HG03575 (cell line): ENCODE results near the gene EPHB1.
"Not testable (repeated sequence)": the region's sequence is repeated elsewhere in the genome, so short reads cannot be mapped to it uniquely, and the experiment has no call there.

Source experiments
- ATAC-seq: cut with Tn5 transposase; IDR thresholded peaks from one replicate; pipeline ENCODE4 v1.9.1; 2021; ENCODE audit not compliant: unreplicated experiment, insufficient number of reproducible peaks, low FRiP score; ENCODE audit errors: extremely low read depth

The EPHB1 gene

DNA sequence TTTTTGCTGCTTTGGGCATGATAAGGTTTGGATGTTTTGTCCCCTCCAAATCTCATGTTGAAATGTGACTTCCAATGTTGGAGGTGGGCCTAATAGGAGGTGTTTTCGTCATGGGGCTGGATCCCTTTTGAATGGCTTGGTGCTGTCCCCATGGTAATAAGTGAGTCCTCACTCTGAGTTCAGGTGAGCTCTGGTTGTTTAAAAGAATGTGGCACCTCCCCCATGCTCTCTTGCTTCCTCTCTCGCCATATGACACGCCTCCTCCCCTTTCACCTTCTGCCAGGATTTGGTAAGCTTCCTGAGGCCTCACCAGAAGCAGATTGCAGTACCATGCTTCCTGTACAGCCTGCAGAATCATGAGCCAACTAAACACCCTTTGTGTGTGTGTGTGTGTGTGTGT is 255.5 kb downstream of the EPHB1 start:
- no peak for ATAC-seq

DNA sequence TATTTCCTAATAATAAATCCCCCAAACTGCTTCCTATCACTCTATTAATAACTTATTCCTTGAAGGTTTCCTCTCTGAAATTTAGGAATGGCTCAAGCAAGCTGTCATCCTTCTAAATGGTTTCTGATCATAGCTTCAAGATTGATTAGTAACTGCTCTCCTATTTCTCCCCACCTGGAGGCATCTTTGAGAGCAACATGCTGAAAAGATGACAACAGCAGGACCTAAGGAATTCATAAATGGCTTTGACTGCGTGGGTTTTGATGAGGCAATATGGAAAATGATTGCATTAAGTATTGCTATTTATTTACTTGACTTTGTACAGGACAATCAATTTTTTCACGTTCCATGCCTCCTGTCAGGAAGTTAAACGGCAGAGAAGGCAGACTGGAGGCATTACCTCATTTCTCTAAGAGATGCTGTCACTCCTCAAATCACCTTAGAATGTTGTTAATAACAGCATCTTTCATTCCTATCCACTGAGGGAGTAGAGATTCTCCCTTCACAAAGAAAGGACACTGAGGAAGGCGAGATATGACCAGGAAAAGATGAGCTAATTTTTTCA is 256.4 kb downstream of the EPHB1 start:
- no peak for ATAC-seq

DNA sequence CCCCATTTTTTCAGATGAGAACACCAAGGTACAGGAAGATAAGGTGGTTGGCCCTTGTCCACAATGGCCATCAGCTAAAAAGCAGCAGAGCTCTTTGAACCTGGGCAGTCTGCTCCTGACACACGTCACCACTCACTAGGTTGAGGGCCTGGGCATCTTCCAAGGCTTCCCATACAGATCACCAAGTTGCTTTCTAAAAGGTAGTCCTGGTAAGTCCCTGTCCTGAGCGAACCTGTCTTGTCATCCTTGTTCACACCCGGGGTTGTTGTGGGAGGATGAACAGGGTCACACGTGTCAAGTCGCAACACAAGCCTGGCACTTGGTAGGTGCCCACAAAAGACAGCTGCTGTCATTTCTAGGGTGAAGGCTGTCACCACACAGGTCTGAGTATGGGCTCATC is 260.4 kb downstream of the EPHB1 start:
- no peak for ATAC-seq

DNA sequence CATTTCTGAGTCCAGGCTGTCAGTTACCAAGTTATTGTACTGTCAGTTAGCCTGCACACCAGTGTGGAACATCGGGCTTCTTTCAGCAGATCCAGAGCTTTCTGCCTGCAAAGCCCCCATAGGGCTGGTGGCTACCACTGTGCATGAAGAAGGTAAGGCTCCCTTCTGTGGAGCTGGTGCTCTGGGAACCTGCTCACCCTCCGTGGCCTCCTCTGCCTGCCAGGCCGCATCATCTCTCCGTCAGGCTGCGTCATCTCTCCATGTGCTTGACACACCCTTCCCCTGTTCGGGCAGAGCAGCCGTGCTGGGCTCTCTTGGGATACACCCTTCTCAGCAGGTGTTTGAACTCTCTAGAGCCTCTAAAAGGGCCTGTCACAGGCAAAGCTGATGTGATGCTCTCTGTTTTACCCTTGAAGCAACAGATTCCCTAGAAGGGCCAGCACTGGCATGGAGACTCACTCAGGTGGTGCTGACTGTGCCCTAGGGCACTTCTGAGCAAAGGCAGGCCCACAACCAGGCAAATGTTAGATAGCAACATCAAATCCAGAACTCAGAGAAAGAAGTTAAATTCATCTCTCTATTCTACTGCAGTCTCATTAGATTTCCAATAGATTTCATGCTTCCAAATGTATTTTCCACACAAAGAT is 261.1 kb downstream of the EPHB1 start:
- no peak for ATAC-seq

DNA sequence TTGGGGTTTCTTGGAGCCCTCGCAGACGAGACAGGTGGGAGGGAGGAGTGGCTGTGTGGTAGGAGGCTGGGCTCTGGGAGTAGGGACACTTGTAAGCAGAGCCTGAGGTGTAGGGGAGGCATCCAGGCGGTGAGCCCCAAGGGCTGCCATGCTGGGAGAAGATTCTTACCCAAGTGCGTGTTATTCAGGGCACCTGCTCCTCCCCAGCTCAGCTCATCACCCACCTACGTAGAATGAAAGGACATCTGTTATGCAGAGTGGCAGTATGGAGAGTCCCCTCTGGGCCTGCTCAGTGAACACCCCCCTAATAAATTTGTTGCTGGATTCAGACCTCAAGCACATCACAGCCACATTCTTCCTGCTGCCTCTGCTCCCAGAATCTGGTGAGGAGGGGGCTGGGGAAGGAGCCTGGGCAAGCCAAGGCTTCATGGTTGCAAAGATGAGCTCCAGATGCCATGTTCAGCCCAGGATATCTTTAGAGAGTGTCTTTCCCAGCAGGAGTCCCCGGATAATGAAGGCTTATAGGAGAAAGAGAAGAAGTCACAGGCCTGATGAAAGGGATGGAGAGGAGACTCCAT is 261.8 kb downstream of the EPHB1 start:
- ATAC-seq = no peak

DNA sequence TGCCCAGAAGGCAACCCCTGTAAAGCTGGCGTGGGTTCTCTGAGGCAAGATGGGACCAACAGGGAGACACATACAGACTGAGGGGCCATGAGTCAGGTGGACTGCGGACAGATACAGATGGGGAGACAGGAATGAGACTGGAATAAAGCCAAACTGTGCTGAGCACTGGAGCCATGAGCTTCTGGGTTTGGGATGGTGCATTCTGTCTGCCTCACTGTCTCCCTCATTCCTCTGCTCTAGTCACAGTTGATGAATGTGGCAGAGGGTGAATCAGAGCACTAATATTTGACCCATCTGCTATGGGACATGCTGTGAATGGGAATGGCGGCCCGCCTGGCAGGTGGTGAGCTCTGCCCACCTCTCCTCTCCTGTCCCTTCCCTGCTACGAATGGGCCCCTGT is 262.9 kb downstream of the EPHB1 start:
- ATAC-seq = no peak

DNA sequence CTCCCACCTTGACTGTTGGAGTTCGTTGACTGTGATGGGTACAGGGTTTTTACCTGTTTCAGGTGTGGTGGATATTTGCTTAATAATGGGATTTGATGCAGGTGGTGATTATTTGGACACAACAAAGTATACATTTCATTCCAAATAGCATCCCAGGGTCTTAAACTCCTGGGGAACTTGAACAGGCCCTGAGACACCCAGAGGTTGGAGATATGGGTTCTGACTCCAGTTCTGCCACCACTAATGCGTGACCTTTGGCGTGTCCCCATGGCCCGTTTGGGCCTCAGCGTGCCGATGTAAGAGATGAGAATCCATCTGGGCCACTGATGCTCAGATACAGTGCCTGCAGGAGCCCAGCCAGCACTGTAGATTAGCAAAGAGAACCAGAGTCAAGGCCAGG is 264.5 kb downstream of the EPHB1 start:
- ATAC-seq = no peak

DNA sequence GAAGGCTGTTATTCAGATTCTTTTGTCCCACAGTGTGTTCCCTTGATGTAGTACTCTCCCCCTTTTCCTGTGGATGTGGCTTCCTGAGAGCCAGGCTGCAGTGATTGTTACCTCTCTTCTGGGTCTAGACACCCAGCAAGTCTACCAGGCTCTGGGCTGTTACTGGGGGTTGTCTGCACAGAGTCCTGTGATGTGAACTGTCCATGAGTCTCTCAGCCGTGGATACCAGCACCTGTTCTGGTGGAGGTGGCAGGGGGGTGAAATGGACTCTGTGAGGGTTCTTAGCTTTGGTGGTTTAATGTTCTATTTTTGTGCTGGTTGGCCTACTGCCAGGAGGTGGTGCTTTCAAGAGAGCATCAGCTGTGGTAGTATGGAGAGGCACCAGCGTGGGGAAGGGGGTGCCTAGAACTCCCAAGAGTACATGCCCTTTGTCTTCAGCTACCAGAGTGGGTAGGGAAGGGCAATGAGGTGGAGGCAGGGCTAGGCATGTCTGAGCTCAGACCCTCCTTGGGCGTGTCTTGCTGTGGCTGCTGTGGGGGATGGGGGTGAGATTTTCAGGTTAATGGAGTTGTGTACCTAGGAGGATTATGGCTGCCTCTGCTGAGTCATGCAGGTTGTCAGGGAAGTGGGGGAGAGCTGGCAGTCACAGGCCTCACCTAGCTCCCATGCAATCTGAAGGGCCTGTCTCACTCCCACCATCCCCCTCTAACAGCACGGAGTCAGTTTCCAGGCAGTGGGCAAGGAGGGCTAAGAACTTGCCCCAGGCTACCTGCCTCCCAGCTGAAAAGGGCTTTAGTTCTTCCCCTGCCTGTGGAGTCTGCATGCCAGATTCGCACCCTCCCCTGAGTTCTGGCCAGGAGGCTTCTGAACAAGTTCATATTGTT is 272.0 kb downstream of the EPHB1 start:
- ATAC-seq = not testable (repeated sequence)

DNA sequence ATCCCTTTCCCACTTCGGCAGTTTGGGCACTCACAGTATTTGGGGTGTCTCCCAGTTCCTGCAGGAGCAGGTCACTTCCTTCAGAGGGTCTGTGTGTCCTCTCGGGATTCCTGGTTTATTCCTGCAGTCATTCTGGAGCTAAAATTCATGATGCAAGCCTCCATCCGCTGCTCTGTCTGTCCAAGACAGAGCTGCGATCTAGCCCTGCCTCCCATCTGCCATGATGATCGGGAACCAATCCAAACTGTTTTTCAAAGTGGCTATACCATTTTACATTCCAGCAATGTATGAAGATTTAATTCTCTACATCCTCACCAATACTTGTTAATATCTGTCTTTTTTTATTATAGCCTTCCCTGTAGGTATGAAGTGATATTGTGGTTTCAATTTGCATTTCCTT is 273.0 kb downstream of the EPHB1 start:
- no peak for ATAC-seq

DNA sequence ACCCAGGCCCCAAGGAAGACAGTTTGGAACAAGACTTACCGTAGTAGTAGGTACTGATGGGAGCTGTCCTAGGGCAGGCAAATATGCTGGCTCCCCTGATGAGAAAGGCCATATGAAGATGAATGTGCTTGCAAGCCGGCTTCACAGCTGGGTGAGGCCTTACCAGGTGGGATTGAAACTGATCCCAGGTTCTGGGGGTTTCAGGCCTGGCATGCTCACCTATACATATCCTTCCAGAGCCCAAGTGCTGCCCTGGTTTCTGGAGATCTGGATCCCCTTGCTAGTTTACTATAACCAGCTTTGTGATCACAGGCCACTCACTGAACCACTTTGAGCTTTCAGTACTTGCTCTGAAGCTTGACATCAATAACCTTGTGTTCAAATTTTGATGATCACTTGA is 274.3 kb downstream of the EPHB1 start:
- no peak for ATAC-seq

DNA sequence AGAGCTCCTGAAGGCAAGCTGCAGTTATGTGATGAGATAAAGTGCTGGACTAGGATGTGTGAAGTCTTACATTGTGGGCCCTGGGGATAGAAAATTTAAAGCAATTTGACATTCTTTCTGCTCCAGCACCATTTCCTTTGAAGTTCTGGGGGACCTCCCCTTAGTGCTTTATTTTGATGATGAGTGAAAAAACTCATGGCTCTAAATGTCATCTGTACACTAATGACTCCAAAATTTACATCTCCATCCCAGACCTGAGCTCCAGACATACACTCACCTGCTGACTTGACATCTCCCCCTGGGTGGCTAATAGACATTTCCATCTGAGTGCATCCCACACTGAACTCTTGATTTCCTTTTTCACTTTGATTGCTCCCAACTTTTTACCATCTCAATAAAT is 276.4 kb downstream of the EPHB1 start:
- no peak for ATAC-seq

DNA sequence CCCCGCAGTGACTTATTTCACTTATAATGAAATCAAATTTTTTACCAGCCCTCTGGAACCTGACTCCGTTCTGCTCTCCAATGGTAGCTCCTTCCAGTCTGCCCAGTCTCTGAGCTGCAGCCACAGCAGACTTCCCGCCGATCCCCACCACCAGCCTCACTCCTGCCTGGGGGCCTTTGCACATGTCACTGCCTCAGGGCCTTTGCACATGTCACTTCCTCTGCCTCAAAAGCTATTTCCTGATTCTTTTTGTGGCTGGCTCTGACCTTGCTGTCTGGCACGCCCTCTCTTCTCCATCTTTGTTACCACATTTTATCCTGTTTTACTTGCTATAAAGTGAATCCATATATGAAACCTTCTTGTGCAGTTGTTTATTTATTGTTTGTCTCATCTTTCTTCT is 277.4 kb downstream of the EPHB1 start:
- ATAC-seq = no peak

DNA sequence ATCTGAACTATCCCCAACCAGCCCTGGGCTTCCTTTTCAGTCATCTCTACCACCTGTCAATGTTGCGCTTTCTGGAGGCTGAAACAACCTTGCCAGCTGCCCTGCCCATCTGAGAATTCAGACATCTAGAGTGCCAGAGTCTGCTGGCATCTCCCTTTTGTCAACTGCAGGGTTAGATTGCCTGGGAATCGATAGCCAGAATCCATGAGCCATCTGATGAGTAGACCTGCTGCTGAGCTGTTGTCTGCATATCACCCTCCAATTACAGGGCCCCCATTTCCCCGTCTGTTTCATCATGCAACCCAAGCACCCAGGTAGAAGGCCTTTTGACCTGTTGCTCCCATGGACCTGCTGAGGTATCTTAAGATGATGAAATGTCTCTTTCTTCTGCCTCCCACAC is 280.1 kb downstream of the EPHB1 start:
- no peak for ATAC-seq

DNA sequence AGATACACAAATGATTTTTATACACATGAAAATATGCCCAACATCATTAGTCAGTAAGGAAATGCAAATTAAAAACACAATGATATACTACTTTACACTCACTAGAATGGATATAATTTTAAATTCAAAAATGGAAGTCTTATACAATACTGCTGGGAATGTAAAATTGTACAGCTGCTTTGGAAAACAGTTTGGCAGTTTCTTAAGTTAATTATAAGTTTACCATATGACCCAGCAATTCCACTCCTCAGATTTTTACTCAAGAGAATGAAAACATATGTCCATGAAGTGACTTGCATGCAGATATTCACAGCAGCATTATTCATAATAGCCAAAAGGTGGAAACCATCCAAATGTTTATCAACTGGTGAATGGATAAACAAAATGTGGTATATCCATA is 281.3 kb downstream of the EPHB1 start:
- no peak for ATAC-seq

DNA sequence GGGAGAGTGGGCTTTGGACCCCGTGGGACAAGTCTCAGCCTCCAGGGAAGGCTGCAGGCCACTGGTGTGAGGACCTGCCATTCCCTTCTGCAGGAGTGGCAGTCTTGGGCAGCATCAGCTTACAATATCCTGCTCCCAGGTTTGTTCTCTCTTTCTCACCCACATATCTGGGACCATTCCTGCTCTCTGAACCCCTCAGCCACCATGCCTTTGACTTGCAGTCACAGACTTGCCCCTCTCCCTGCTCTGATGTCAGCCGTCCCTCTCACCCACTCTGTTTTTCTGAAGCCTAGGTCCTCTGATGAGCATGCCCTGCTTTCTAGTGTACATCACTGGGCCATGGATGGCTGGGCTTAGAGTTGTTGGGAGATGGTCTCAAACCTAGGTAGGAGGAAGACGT is 282.1 kb downstream of the EPHB1 start:
- ATAC-seq = no peak

DNA sequence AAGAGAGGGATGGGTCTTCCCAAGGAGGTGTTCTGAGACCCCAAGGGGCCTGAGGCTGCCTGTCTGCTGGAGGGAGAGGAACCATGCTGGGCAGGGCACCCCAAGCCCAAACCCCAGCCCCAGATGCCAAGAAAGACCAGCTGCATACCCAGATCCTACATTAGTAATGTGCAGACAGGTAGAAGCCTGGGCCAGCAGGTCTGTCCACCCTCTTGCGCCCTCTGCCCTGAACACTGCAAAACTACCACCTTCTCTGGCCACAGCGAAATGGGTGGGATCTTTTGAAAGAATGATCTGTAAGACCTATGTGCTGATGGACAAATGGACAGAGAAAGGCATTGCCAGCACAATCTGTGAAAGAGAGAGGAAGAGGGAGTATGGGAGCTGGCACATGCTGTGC is 283.2 kb downstream of the EPHB1 start:
- ATAC-seq = no peak

DNA sequence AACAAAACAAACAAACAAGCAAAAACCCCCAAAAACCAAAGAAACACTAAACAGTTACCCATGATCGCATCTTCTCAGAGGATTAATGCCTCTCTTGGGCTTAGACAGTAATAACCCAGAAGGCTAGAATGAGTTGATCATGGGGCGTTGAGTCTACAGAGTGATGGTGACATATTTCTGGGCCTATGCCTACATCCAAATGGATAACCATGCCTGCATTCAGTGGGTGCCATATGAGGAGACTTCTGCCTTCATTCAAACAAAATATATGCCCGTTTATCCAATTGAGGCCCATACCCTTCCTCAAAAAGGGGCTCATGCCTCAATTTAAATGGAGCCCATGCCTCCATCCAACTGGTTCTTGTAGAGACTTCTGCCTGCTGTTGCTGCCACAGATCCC is 284.0 kb downstream of the EPHB1 start:
- no peak for ATAC-seq

DNA sequence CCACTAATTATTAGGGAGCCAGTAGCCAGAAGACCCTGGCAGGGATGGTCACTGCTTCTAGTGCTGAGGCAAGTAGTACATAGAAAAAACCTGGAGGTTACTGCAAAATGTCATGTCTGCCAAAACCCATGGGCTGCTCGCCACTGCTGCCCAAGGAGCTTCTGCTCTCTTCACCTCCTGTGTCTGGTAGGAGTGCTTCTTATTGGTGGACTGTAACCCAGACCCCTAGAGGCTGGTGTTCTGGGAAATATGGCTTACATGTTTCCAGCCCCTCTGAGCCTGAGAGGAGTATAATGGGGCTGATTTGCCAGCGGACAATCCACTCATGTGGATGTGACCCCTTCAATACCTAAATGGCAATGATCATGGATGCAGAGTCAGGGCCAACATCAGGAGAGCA is 286.4 kb downstream of the EPHB1 start:
- no peak for ATAC-seq

DNA sequence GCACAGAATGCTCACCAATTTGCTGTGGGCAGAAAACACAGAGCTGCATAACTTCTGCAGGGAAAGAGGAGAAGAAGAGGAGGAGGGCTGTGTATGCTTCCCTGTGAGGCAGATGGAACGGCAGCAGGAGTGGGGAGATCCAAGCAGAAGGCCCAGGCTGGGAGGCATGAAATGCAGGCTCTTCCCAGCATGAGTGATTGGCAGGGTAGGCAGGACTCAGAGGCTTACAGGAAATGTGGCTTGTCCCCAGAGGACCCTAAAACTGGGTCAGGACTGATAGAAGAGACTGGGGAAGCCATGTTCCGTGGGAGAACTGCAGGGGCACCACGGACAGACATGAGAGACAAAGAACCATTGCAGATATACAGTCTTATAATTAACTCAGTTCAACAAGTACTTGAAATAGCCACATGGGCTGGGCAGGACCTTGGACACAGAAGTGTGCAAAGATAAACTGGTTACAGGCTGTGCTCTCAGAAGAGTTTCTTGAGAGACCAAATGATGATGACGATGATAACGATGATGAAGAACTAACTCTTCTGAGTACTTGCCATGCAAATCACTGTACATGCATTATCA is 286.9 kb downstream of the EPHB1 start:
- no peak for ATAC-seq

DNA sequence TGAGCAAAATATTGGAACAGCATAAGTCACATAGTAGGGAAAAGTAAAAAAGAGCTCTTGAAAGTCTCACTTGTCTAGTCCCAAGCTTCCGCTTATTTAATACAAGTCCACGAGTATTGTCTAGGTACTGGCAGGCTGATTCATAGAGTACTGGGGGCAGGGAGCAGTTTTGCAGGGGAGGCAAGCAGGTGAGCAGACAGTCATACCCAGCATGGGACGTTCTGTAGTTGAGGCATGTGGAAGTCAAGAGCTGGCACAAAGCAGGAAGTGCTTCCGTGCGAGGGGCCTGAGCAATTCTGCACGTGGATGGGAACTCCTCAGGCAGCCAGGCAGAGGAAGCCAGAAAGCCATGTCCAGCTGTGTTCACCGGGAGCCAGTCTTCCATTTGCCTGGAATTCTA is 287.6 kb downstream of the EPHB1 start:
- no peak for ATAC-seq
